Tibial nerve (tissue), 4 donors: Measurements from ENCODE around the gene KAZN. TPM values are rescaled to one million over a fixed set of nuclear protein-coding genes. Genes with fewer than 3 reads are reported as not detected.

Experiments used
- DNase-seq, 2 donors: peaks; one replicate each; pipeline ENCODE4 v3.0.0-alpha.2; 2019; ENCODE audit warnings: low spot score in 2 of 2
- H3K27ac ChIP-seq, 4 donors: fragments of 200-600 bp; sonication (generic) in 3 of 4; one replicate each; pipeline ENCODE4 v1.5.1; 2017 to 2019; ENCODE audit warnings: mild to moderate bottlenecking in 1 of 4
- H3K27me3 ChIP-seq, 2 donors: fragments of 200-600 bp; sonication (generic) in 1 of 2; one replicate each; pipeline versions ENCODE4 v1.5.1 to v1.6.0; 2017 to 2019
- H3K36me3 ChIP-seq, 3 donors: fragments of 200-600 bp; sonication (generic); one replicate each; pipeline ENCODE4 v1.5.1; 2018 to 2019
- H3K4me1 ChIP-seq, 4 donors: fragments of 200-600 bp; sonication (generic) in 3 of 4; one replicate each; pipeline ENCODE4 v1.5.1; 2017 to 2019
- H3K4me3 ChIP-seq, 4 donors: fragments of 200-600 bp; sonication (generic) in 3 of 4; one replicate each; pipeline ENCODE4 v1.5.1; 2017 to 2019; ENCODE audit warnings: mild to moderate bottlenecking in 1 of 4, moderate library complexity in 1 of 4
- H3K9me3 ChIP-seq, 4 donors: fragments of 200-600 bp; sonication (generic) in 3 of 4; one replicate each; pipeline ENCODE4 v1.5.1; 2017 to 2019
- CTCF ChIP-seq, 5 experiments: fragments of 200-600 bp in 3 of 5; fragments of 450-650 bp in 2 of 5; sonication (generic) in 3 of 5; IDR thresholded peaks; one replicate each; pipeline ENCODE4 v1.5.1; 2016 to 2019; ENCODE audit warnings: antibody characterized with exemption in 5 of 5, mild to moderate bottlenecking in 3 of 5, moderate library complexity in 2 of 5
- EP300 ChIP-seq, 2 donors: sonication (generic); formaldehyde crosslinking; IDR thresholded peaks; one replicate each; pipeline ENCODE4 v1.6.1; 2017; ENCODE audit warnings: antibody characterized with exemption in 2 of 2, mild to moderate bottlenecking in 1 of 2
- POLR2A ChIP-seq, 2 donors: fragments of 450-650 bp; IDR thresholded peaks; one replicate each; pipeline ENCODE4 v1.6.1; 2017; ENCODE audit warnings: antibody characterized with exemption in 2 of 2, mild to moderate bottlenecking in 2 of 2, moderate library complexity in 2 of 2
- WGBS, 2 donors: methylation state at CpG; one replicate each; pipeline ENCODE4 v1.1.5; 2018; 5-methylcytosine and 5-hydroxymethylcytosine counted together
- total RNA-seq, 4 donors: library from RNA; depleted of rRNA; stranded (reverse); fragments of >200 nt; gene quantifications; one replicate each; pipeline ENCODE4 v1.1.0, GENCODE V29; 2016

Gene KAZN
- total RNA-seq, 4 donors from 2014 or later = 16.0 to 29.2 (median 22.2) TPM

DNA sequence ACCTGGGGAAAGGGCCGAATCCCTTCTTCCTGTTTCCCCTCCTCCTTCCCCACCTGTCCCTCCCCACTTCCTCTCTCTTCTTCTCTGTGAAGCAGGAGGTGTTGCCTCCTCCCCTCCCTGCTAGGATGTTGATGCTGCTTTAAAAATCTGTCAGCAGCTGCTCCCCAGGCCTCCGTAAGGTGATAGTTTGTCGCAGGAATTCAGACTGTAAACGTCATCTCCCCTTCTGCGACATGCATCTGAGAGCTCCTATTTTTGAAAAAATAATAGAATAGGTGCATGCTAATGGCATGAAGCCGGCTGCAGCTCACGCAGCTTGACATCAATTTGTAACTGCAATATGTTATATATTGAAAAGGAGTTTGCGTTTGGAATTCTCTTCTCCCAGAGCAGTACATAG lies 70.1 kb downstream of the KAZN start:
- Histone ChIP-seq H3K27me3 (no peaks in the 10 kb centered on the region), H3K27ac (no peak overlapping the region), H3K4me1 (peaks cover 0 to 9% (median 0%) of the 10 kb centered on the region in 4 donors), H3K36me3 (no peaks in the 10 kb centered on the region), H3K9me3 (no peaks in the 10 kb centered on the region), H3K4me3 (no peak overlapping the region)
- no peak for TF ChIP-seq POLR2A (IDR thresholded peaks at IDR 0.05)
- no peak for TF ChIP-seq EP300 (IDR thresholded peaks at IDR 0.05)
- TF ChIP-seq CTCF (IDR thresholded peaks at IDR 0.05) = no peak
- WGBS, 2 donors = 71 to 79% methylated on average over 8 of the region's 8 CpGs
- no peak for DNase-seq

- Histone ChIP-seq H3K27me3 (no peaks in the 10 kb centered on the region), H3K9me3 (peaks cover 0 to 6% (median 0%) of the 10 kb centered on the region in 4 donors), H3K4me3 (no peak overlapping the region), H3K27ac (no peak overlapping the region), H3K4me1 (peaks cover 0 to 9% (median 0%) of the 10 kb centered on the region in 4 donors), H3K36me3 (no peaks in the 10 kb centered on the region)
- TF ChIP-seq POLR2A (IDR thresholded peaks at IDR 0.05) = no peak
- TF ChIP-seq CTCF (IDR thresholded peaks at IDR 0.05) = no peak
- no peak for TF ChIP-seq EP300 (IDR thresholded peaks at IDR 0.05)
- 48 to 52% methylated on average over 4 of the region's 4 CpGs for WGBS, 2 donors
- no peak for DNase-seq
These were observed 73.5 kb downstream of the KAZN start for GRCh38 chr1:14672005-14672404.

GRCh38 chr1:14674030-14674429 lies 75.5 kb downstream of the KAZN start:
- no peaks in the 10 kb centered on the region for H3K4me1 ChIP-seq
- 30 to 67% methylated on average over 1 of the region's 1 CpG for WGBS, 2 donors
- H3K36me3 ChIP-seq = no peaks in the 10 kb centered on the region
- H3K27me3 ChIP-seq = no peaks in the 10 kb centered on the region
- no peak overlapping the region for H3K4me3 ChIP-seq
- TF ChIP-seq CTCF (IDR thresholded peaks at IDR 0.05) (no peak), EP300 (IDR thresholded peaks at IDR 0.05) (no peak)
- DNase-seq = no peak
- H3K9me3 ChIP-seq = peaks cover 0 to 6% (median 0%) of the 10 kb centered on the region in 4 donors
- no peak overlapping the region for H3K27ac ChIP-seq

DNA sequence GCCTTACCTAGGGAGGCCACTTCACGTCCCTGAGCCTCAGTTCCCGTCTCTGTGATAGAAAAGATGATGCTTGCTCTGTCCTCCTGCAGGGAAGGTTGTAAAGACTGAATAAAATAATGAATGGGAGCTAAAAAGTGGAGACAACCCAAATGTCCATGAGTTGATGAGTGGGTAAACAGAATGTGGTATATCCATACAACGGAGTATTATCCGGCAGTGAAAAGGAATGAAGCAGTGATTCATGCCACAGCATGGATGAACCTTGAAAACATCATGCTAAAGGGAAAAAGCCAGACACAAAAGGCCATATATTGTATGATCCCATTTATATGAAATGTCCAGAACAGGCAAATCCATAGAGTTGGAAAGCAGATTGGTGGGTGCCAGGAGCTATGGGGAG lies 77.9 kb downstream of the KAZN start:
- no peak overlapping the region for H3K27ac ChIP-seq
- no peak overlapping the region for H3K4me3 ChIP-seq
- H3K36me3 ChIP-seq = no peaks in the 10 kb centered on the region
- TF ChIP-seq POLR2A (IDR thresholded peaks at IDR 0.05) (no peak), CTCF (IDR thresholded peaks at IDR 0.05) (no peak), EP300 (IDR thresholded peaks at IDR 0.05) (no peak)
- no peaks in the 10 kb centered on the region for H3K4me1 ChIP-seq
- DNase-seq = no peak
- peaks cover 0 to 6% (median 0%) of the 10 kb centered on the region in 4 donors for H3K9me3 ChIP-seq
- 84 to 98% methylated on average over 4 of the region's 4 CpGs for WGBS, 2 donors
- H3K27me3 ChIP-seq = no peaks in the 10 kb centered on the region

- no peak overlapping the region for H3K4me3 ChIP-seq
- no peaks in the 10 kb centered on the region for H3K4me1 ChIP-seq
- TF ChIP-seq EP300 (IDR thresholded peaks at IDR 0.05) (no peak), POLR2A (IDR thresholded peaks at IDR 0.05) (no peak), CTCF (IDR thresholded peaks at IDR 0.05) (no peak)
- H3K27me3 ChIP-seq = no peaks in the 10 kb centered on the region
- WGBS, 2 donors = 86 to 87% methylated on average over 3 of the region's 3 CpGs
- H3K36me3 ChIP-seq = no peaks in the 10 kb centered on the region
- peaks cover 0 to 6% (median 0%) of the 10 kb centered on the region in 4 donors for H3K9me3 ChIP-seq
- no peak for DNase-seq
- H3K27ac ChIP-seq = no peak overlapping the region
These were observed 78.9 kb downstream of the KAZN start for GRCh38 chr1:14677292-14677971.
